Stimulated activated CD4-positive, alpha-beta T cell treated with anti-CD3 and anti-CD28 coated beads, Interleukin-4, amount 100 ng/mL, for 4 hours (primary cell): ENCODE results near the gene C1QTNF9.
"Not testable (repeated sequence)": the region's sequence is repeated elsewhere in the genome, so short reads cannot be mapped to it uniquely, and the experiment has no call there.

Source experiments
- DNase-seq, 2 experiments: peaks; one replicate each; pipeline ENCODE4 v3.0.0-alpha.2; 2020

The C1QTNF9 gene

DNA sequence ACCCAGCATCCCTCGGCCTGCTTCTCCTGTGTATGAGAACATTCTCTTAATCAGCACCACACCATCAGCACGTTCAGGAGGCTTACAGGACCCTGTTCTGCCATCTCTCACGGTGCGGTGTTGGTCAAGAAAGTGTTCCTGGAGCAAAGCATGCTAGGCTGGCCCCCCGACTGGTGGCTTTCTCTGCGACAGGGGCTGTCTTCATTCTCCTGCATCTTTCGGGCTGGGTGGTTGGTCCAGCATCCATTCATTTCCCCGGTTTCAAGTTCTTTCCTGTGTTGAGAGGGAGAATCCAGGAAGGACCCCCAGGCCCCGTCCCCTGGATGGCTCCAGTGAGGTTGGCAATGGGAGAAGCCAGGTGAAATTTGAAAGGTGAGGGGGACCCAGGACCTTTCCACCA, 55.8 kb downstream of the C1QTNF9 start:
- no peak for DNase-seq

GRCh38 chr13:24366315-24366714, 56.9 kb downstream of the C1QTNF9 start:
- not testable (repeated sequence) for DNase-seq

DNA sequence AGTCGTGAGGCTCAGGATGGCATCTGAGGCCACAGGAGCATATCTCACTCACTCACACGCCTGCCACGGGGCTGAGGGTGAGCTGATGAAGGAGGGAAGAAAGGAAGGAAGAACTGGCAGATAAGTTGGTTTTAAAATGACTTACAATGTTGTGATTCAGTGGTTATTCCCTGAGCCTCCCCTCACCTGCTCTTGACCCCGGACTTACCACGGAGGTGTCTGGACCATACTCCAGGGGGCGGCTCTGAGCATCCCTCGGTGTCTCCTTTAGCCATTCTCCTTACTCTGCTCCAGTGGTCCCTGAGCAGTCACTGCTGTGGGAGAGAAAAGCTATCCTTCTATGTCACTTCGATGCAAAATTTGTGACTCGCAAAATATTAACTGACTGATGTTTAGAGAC, 61.9 kb downstream of the C1QTNF9 start:
- not testable (repeated sequence) for DNase-seq
